LNCAP (cell line): ENCODE results near the gene PYGB.

ENCODE experiments used
- CTCF ChIP-seq: fragments of 450-650 bp; IDR thresholded peaks from 2 replicates; pipeline ENCODE4 v1.5.1; 2017; ENCODE audit warnings: mild to moderate bottlenecking

PYGB gene

GRCh38 chr20:25294459-25295385 is 46.8 kb downstream of the PYGB start:
- TF ChIP-seq CTCF, result peak; percentile 73

- no peak for TF ChIP-seq CTCF
Measured at GRCh38 chr20:25295386-25296093, 47.7 kb downstream of the PYGB start.

- peak; percentile 48; the same call in 1 of the 2 replicates for TF ChIP-seq CTCF
Measured at GRCh38 chr20:25296094-25297093, 48.5 kb downstream of the PYGB start.

GRCh38 chr20:25297141-25297905 is 49.4 kb downstream of the PYGB start:
- no peak for TF ChIP-seq CTCF

- TF ChIP-seq CTCF, result no peak
Measured at GRCh38 chr20:25299806-25300205, 51.9 kb downstream of the PYGB start.

GRCh38 chr20:25300496-25301170 is 52.7 kb downstream of the PYGB start:
- TF ChIP-seq CTCF, result no peak
